ENCODE results near the gene NUP214.
"Not testable (repeated sequence)": the region's sequence is repeated elsewhere in the genome, so short reads cannot be mapped to it uniquely, and the experiment has no call there.

Gene NUP214

DNA sequence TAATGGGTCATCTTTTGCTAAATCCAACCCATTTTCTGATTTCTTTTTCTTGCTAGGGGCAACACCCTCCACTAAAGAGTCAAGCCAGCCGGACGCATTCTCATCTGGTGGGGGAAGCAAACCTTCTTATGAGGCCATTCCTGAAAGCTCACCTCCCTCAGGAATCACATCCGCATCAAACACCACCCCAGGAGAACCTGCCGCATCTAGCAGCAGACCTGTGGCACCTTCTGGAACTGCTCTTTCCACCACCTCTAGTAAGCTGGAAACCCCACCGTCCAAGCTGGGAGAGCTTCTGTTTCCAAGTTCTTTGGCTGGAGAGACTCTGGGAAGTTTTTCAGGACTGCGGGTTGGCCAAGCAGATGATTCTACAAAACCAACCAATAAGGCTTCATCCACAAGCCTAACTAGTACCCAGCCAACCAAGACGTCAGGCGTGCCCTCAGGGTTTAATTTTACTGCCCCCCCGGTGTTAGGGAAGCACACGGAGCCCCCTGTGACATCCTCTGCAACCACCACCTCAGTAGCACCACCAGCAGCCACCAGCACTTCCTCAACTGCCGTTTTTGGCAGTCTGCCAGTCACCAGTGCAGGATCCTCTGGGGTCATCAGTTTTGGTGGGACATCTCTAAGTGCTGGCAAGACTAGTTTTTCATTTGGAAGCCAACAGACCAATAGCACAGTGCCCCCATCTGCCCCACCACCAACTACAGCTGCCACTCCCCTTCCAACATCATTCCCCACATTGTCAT is 72.0 kb downstream of the NUP214 start:
- FAIRE-seq: no peak

DNA sequence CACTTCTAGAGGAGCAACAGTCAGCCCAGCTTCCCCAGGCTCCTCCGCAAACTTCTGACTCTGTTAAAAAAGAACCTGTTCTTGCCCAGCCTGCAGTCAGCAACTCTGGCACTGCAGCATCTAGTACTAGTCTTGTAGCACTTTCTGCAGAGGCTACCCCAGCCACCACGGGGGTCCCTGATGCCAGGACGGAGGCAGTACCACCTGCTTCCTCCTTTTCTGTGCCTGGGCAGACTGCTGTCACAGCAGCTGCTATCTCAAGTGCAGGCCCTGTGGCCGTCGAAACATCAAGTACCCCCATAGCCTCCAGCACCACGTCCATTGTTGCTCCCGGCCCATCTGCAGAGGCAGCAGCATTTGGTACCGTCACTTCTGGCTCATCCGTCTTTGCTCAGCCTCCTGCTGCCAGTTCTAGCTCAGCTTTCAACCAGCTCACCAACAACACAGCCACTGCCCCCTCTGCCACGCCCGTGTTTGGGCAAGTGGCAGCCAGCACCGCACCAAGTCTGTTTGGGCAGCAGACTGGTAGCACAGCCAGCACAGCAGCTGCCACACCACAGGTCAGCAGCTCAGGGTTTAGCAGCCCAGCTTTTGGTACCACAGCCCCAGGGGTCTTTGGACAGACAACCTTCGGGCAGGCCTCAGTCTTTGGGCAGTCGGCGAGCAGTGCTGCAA is 72.8 kb downstream of the NUP214 start:
- no peak for FAIRE-seq

- no peak for FAIRE-seq
Observed at GRCh38 chr9:131201856-131202255, 76.5 kb downstream of the NUP214 start.

DNA sequence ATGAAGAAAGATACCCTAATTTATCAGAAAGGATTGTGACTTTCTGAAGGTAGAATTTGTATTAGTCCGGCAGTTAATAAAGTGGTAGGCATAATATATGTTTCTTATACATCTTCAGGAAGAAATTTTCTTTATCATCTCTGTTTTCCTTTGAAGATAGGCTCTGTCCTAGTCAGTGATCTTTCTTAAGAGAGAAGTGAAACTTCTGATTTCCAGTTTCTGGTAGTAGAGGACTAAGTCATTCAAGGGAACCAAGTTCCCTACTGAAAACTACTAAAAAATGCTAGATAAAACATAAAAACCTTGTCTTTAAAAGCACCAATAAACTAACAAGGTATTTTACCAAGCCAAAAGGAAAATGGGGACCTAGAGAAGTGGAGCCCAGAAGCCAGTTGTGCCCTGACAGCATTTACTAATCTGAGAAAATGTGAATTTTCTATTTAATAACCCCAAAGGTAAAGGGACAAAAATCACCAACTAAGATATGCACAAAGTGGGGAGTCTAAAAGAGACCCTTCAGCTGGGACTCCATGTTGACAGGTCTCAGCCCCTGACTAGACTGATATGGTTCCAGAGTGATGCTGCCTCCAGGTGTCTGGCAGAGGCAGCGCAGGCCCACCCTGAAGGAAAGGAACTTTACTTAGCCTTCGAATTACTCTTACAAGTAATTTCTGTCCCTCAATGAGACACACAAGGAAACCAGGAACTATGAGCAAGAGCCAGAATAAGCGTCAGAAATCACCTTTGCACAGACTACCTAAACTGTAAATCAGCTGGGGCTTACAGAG is 78.2 kb downstream of the NUP214 start:
- no peak for FAIRE-seq

DNA sequence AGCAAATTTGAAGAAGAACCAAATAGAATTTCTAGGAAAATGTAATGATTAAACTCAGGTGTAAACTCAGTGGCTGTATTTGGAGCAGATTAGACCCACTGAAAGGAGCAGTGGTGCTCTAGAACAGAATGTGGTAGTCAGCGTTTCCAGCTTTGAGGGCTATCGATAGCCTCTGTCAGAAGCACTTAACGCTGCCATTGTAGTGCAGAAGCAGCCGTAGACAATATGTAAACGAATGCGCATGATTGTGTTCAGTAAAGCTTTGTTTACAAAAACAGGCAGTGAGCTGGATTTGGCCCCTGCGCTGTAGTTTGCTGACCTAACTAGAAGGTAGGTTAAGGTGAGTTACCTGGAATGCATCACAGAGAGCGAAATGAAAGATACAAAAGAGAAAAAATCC is 78.9 kb downstream of the NUP214 start:
- no peak for FAIRE-seq

- no peak for FAIRE-seq
Observed at GRCh38 chr9:131206495-131206894, 81.1 kb downstream of the NUP214 start.

DNA sequence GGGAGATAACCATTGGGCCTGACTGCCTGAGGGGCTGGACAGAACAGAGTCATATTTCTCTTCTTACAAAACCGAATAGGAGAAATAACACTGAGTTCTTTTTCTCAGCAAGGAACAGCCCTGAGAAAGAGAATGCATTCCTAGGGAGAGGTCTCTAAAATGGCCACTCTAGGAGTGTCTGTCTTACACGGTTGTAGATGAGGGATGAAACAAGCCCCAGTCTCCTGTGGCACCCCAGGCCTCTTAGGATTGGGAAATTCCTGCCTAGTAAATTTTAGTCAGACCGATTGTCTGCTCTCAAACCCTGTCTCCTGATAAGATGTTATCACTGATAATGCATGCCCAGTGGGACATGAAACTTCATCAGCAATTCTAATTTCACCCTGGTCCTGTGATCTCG is 86.5 kb downstream of the NUP214 start:
- FAIRE-seq: not testable (repeated sequence)

DNA sequence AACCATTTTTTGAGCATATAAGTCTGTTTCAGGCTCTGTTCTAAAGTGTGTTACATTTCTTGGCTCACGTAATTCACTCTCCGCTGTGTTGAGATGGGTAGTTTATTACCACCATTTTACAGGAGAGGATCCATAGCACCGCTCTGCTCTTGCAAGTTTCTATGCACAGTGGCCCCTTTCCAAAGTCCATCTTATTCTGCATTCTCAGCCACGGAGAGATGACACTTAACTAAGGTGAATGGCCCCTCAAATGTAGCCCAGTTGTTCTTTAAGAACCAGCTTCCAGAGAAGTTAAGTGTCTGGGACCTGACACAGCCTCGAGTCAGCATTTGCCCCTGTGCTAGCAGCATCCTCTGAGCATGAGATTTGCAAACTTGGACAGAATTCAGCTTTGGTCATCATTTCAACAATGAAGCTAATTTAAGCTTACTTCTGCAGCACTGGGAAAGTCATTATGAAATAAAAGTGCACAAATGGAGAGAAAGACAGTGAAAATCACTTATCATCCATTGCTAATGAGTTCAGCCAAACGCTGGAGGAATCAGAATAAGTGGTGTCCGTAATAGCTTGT is 89.0 kb downstream of the NUP214 start:
- no peak for FAIRE-seq

GRCh38 chr9:131214876-131215275 is 89.5 kb downstream of the NUP214 start:
- FAIRE-seq: no peak

- FAIRE-seq: no peak
Observed at GRCh38 chr9:131216806-131217205, 91.4 kb downstream of the NUP214 start.

DNA sequence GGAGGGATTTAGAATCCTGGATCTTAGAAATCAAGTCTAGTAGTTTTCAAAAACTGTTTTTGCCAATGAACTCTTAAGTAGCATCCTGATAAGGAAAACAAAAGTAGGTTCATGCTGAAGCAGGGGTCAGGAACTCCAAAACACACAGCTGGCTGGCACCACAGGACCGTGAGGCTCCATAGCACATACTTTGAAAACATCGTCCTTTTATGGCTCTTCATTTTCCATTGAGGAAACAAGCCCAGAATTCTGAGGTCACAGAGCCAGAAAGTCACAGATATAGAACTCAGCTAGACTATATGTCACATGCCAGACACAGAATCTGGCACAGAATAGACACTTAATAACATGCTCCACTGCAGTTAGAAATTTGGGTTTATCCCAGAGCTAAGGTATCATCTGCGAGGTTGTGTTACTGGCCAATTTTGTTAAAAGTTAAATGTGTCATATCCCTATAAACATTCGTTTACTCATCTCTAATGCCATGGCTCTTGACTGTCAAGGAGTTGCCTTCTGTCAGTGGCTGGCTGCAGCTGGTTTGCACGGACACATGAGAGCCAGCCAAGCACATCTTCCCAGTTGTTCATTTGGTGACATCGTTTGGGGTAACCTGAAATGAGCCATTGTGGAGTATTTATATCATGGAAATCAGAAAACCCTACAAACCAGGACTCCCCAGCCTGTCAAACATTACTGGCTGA is 92.1 kb downstream of the NUP214 start:
- FAIRE-seq: no peak

DNA sequence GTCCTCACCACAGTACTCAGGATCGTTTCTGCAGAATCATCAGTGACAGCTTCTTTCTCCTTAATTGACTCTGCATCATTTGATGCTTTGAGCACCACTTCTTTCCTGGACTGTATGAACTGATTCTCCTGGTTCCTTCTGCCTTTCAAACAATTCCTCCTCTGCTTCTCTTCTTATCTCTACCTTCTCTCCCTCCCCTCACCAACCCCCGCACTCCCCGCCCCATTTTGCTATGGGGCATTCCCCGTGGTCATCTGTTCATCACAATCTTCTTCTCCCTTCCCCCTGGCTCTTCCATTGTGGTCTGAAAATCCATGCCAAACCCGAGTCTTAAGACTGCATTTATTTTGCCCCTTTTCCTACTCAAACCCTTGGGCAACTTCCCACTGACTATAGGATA is 93.0 kb downstream of the NUP214 start:
- no peak for FAIRE-seq

GRCh38 chr9:131220485-131220884 is 95.1 kb downstream of the NUP214 start:
- FAIRE-seq: no peak

DNA sequence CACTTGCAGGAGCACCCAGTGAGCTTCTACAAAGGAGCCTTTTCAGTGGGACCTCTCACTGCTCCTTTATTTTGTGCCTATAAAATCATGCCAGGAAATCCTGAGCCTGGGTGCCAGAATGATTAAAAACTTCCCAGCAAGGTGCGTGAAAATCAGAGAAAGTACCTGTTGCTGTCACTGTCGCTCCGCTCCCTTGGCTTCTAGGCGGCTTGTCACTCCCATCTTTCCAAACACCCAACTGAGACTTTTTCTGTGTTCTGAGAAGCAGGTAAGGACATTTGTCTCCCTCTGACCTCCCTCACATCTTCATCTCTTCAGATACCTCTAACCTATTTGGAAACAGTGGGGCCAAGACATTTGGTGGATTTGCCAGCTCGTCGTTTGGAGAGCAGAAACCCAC is 97.1 kb downstream of the NUP214 start:
- FAIRE-seq: no peak

GRCh38 chr9:131226226-131226625 is 100.8 kb downstream of the NUP214 start:
- FAIRE-seq: no peak

GRCh38 chr9:131227112-131227958 is 101.9 kb downstream of the NUP214 start:
- no peak for FAIRE-seq

GRCh38 chr9:131227959-131228460 is 102.6 kb downstream of the NUP214 start:
- FAIRE-seq: no peak

DNA sequence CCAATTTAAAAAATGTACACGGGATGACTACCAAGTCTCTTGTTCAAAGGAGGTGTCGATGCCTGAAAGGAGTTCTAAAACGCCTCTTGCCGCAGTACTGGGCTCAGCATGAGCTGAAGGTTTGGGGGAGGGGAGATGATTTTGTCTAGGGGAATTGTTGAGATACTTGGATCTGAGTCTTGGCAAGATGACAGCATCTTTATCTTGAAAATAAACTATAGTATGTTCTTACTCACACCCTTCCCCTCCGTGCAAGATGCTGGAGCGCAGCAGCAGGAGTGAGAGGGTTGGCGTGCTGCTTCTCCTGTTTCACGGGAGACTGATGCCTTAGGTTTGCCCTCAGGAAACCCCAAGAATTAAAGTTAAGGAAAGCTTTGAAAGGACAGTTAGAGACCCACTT is 103.6 kb downstream of the NUP214 start:
- no peak for FAIRE-seq

DNA sequence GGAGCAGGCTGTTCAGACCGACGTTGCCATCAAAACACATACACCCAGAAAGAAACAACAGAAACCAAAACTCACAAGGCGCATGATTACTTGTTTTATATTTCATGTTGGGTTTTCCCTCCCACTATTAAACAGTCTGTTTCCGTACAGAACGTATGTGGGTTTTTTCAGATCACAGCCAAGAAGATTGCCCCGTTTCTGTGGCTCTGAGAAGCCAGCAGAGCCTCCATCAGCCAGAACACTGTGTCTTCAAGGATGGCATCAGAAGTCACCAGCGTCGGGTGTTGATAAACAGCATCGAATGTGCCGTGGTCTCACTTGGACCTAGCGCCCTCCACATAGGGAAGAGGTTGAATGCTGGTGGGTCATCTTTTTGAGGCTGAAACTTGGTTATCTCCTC is 108.2 kb downstream of the NUP214 start:
- no peak for FAIRE-seq

- FAIRE-seq: no peak
Observed at GRCh38 chr9:131233995-131234394, 108.6 kb downstream of the NUP214 start.

DNA sequence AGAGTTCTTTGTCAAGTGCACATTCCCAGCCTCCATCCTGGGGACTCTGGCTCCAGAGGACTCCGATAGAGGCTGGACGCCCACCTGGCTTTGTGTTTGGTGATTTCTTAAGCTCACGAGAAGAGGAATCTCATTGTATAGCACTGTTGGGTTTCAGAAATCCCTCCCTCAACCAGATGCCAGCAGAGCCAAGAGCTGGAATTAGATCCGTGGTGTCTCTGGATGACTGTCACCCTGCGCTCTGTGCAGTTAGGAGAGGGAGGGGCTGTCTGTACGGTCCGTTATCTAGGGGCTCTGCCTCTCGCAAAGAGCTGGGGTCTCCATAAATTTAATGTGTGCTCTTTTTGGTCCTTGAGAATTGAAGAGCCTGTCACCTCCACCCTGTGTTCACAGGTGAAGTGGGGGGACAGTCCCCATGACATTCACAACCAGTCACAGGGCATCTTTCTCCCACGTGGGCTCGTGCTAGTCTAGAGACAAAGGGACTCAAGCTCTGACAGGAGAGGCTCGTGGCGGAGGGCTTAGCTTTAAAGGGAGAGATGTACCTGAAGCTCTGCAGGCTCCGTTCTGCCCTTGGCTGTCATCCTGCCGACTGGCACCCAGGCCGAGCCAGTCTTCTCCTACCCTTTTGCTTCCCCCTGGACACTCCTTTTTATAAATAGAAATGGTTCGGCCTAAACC is 109.6 kb downstream of the NUP214 start:
- FAIRE-seq: no peak

All from colon (tissue), 2 donors.